WI38 (cell line): Measurements from ENCODE around the gene CHD5.
"Not testable (repeated sequence)": the region's sequence is repeated elsewhere in the genome, so short reads cannot be mapped to it uniquely, and the experiment has no call there.

Source experiments
- H3K4me3 ChIP-seq: 2 replicates; pipeline ENCODE4 v1.5.1; 2011; ENCODE audit warnings: low read depth, mild to moderate bottlenecking, control low read depth, low read length
- TF ChIP-seq, protein P1 (sequence below): IDR thresholded peaks from 2 replicates; pipeline ENCODE4 v1.5.1; 2012; ENCODE audit warnings: low read depth, mild to moderate bottlenecking, control low read depth, low read length

The CHD5 gene

DNA sequence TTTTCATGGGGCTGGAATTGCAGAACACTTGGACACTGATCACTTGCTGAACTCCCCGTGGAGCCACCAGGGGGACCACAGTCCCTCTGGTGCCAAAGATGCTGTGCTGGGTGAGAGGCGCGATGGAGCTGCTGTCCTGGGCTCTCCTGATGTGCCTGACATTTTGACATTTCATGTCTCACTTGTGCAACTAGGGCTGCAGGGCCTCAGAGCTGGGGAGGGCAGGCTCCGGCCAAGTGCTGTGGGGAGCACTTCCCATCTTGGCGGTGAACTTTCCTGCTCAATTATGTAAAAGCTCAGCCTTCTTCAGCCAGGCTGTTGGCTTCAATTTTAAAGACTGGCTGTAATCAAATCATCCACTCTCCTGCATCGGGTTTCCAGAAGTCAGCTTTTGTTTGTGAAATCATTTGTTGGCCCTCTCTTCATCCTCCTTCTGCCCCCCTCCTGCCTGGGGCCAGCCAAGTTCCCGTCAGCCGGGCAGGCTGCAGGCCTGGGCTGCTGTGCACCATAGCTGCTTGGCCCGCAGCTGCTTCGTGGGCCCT lies 97.6 kb downstream of the CHD5 start:
- TF ChIP-seq, protein P1, sequence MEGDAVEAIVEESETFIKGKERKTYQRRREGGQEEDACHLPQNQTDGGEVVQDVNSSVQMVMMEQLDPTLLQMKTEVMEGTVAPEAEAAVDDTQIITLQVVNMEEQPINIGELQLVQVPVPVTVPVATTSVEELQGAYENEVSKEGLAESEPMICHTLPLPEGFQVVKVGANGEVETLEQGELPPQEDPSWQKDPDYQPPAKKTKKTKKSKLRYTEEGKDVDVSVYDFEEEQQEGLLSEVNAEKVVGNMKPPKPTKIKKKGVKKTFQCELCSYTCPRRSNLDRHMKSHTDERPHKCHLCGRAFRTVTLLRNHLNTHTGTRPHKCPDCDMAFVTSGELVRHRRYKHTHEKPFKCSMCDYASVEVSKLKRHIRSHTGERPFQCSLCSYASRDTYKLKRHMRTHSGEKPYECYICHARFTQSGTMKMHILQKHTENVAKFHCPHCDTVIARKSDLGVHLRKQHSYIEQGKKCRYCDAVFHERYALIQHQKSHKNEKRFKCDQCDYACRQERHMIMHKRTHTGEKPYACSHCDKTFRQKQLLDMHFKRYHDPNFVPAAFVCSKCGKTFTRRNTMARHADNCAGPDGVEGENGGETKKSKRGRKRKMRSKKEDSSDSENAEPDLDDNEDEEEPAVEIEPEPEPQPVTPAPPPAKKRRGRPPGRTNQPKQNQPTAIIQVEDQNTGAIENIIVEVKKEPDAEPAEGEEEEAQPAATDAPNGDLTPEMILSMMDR = peak; percentile 30
- no peak overlapping the region for H3K4me3 ChIP-seq

DNA sequence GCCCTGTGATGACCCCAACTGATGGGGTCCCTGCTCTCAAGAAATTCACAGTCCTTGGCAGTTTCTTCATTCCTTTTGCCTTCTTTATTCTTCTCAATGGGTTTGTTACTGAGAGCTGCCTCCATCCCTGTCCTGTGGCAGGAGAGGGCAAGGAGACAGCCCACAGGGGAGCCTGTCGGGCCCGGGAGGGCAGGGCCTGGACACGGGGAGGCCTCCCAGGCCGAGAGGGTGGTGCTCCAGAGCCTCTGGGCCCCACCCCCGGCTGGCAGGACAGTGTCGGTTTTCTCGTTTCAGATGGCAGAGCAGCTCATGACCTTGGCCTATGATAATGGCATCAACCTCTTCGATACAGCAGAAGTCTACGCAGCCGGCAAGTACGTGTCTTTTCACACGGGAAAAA lies 98.2 kb downstream of the CHD5 start:
- no peak overlapping the region for H3K4me3 ChIP-seq
- TF ChIP-seq, protein P1 = no peak

DNA sequence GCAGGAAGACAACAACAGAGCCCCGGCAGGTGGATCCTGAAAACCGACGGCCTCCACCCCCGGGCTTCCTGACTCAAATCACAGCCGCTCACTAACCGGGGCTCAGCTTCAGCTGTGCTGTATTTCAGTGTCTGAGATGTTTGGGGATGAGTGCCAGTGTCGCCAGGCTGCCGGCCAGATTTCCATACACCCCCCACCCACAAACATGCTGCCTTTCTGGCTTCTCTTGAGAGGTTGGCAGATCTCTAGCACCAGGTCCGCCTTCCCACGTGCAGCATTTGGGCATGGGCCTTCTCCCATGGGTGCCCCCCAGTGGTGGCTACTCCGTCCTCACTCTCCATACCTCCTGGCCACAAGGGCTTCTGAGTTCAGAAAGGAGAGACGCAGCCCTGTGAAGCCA lies 99.7 kb downstream of the CHD5 start:
- H3K4me3 ChIP-seq = no peak overlapping the region
- TF ChIP-seq, protein P1 = no peak

DNA sequence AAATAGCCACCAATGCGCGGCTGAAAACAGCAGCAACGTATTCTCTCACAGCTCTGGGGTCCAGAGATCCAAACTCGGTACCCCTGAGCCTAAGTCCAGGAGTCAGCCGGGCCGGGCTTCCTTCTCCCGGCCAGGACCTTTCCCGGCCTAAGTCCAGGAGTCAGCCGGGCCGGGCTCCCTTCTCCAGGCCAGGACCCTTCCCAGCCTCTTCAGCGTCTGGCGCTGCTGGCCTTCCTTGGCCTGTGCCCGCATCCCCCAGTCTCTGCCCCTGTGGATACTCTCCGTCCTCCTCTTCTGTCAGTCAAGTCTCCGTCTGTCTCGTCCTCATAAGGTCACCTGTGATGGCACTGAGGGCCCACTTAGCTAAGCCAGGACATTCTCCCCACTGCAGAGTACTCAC lies 102.2 kb downstream of the CHD5 start:
- H3K4me3 ChIP-seq = no peak overlapping the region
- TF ChIP-seq, protein P1 = no peak

DNA sequence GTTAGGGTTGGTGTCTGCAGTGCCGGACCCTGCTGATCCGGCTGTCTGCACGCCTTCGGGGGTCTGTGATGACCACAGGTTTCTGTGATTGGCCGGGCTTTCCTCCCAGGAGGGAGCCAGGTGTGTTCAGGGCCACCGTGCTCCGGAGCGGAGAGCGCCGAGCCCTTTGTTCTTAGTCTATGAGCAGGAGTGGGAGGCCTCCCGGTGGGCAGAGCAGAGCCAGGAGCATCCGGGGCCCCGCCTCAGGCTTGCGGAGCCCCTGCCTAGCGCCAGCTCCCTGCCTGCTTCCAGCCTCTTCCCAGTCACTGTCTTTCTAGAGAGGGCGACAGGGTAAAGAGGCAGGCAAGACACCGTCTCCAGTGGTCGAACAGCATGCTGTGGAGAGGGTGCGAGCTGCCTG lies 102.6 kb downstream of the CHD5 start:
- no peak overlapping the region for H3K4me3 ChIP-seq
- TF ChIP-seq, protein P1 = no peak

DNA sequence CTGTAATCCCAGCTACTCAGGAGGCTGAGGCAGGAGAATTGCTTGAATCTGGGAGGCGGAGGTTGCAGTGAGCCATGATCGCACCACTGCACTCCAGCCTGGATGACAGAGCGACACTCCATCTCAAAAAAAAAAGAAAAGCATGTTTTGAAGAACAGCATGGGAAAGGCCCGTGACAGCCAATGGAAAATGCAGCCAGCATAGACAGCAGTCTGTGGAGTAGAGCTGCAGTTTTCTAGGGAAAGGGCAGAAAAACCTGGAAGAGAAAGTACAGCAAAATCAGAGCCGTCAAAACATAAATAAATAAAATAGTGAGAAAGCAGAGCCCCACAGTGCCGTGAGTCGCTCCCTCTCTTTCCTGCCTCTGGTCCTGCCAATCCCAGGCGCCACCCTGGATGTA lies 103.1 kb downstream of the CHD5 start:
- H3K4me3 ChIP-seq = not testable (repeated sequence)

DNA sequence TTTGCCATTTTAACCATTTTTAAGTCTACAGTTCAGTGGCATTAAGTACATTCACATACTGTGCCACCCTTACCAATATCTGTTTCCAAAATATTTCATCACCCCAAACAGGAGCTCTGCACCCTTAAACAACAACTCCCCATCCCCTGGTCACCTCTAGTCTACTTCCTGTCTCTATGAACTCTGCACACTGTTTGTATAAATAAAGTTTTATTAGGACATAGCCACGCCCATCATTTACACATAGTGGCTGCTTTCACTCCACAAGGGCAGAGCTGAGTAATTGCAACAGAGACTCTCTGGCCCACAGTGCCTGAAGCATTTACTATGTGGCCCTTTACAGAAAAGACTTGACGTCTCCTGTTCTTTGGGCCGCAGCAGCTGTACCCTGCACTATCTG lies 104.4 kb downstream of the CHD5 start:
- TF ChIP-seq, protein P1 = no peak

DNA sequence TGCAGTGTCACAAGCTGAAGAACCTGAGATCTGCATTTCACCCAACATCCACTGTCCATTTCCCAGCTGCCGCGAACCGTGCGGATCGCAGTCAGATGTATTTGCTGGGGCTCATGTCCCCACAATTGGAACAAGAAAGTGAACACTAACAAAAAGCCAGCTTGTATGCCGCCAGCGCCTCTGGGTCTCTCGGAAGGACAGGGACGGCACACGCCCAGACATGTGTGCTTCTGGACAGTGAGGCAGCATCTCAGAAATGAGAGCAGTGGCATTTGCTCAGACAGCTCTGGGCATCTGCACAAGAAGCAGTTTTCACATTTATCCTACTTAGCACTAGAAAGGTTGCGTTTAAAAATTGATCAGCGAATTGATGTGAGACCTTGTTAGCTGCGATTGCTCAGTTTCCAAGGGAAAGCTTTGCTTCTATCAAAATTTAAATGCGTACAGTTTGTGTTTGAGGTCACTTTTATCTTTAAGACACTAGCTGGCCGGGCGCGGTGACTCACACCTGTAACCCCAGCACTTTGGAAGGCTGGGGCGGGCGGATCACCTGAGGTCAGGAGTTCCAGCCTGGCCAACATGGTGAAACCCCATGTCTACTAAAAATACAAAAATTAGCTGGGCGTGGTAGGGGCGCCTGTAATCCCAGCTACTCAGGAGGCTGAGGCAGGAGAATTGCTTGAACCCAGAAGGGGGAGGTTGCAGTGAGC lies 105.8 kb downstream of the CHD5 start:
- TF ChIP-seq, protein P1 = no peak
- H3K4me3 ChIP-seq = no peak overlapping the region

More for the DNA sequence above, 104.4 kb downstream of the CHD5 start:
- no peak overlapping the region for H3K4me3 ChIP-seq
